WTC11 (cell line): ENCODE data around the gene ITGA2B. TPM values are rescaled to one million over a fixed set of nuclear protein-coding genes. Genes with fewer than 3 reads are reported as not detected.
A peak's percentile ranks its signal among the peaks of the same experiment; 100 is the strongest.

ENCODE experiments used
- ATAC-seq: fragments of 200-7000 bp; cut with Tn5 transposase; 2 replicates; pipeline ENCODE4 v1.10.0; 2021; ENCODE audit warnings: mild to moderate bottlenecking, moderate library complexity
- CTCF ChIA-PET: fragments of 300-600 bp; sonication (Branson Sonifier 250); formaldehyde crosslinking; loops from one replicate; lab custom pipeline; 2021; ENCODE audit warnings: antibody characterized with exemption; lab: Charles Lee
- POLR2A ChIA-PET: fragments of 350-600 bp; sonication (Branson Sonifier 250); formaldehyde crosslinking; loops from one replicate; lab custom pipeline; 2021; ENCODE audit warnings: antibody characterized with exemption; lab: Charles Lee
- DNase-seq: peaks from one replicate; pipeline ENCODE4 v3.0.0; 2021; ENCODE audit warnings: low spot score
- H3K27ac Mint-ChIP-seq: 2 replicates; pipeline ENCODE4 v1.8.0; 2021; ENCODE audit warnings: mixed read lengths
- H3K27me3 Mint-ChIP-seq: 2 replicates; pipeline ENCODE4 v1.8.0; 2021; ENCODE audit warnings: low read depth, mild to moderate bottlenecking, moderate library complexity, mixed read lengths
- H3K36me3 Mint-ChIP-seq: 2 replicates; pipeline ENCODE4 v1.8.0; 2021; ENCODE audit warnings: mixed read lengths
- H3K4me1 Mint-ChIP-seq: 2 replicates; pipeline ENCODE4 v1.8.0; 2022; ENCODE audit warnings: mixed read lengths
- H3K4me3 Mint-ChIP-seq: 2 replicates; pipeline ENCODE4 v1.8.0; 2021; ENCODE audit warnings: mild to moderate bottlenecking, moderate library complexity, mixed read lengths
- H3K9me3 Mint-ChIP-seq: 2 replicates; pipeline ENCODE4 v1.8.0; 2021; ENCODE audit warnings: mixed read lengths
- E2F5 ChIP-seq: sonication (generic); formaldehyde crosslinking; IDR thresholded peaks from 2 replicates; pipeline ENCODE4 v1.8.1; 2022; ENCODE audit warnings: mild to moderate bottlenecking, moderate library complexity, missing genetic modification reagents
- HMGA2 ChIP-seq: fragments of 250-450 bp; sonication (Bioruptor Pico); IDR thresholded peaks from 2 replicates; pipeline ENCODE4 v1.4.0; 2021; ENCODE audit warnings: mild to moderate bottlenecking, moderate library complexity
- HMGXB4 ChIP-seq: sonication (generic); formaldehyde crosslinking; IDR thresholded peaks from 2 replicates; pipeline ENCODE4 v1.8.1; 2023; ENCODE audit warnings: mild to moderate bottlenecking, moderate library complexity, missing genetic modification reagents
- IRF2 ChIP-seq: sonication (generic); formaldehyde crosslinking; IDR thresholded peaks from 2 replicates; pipeline ENCODE4 v1.8.0; 2022; ENCODE audit warnings: low read depth, missing genetic modification reagents, borderline replicate concordance
- JUN ChIP-seq: sonication (generic); formaldehyde crosslinking; IDR thresholded peaks from 2 replicates; pipeline ENCODE4 v1.8.0; 2023; ENCODE audit warnings: mild to moderate bottlenecking, missing genetic modification reagents
- RORB ChIP-seq: fragments of 250-450 bp; sonication (Bioruptor Pico); IDR thresholded peaks from 2 replicates; pipeline ENCODE4 v1.9.0; 2021; ENCODE audit warnings: mild to moderate bottlenecking
- STAT6 ChIP-seq: sonication (generic); formaldehyde crosslinking; conservative IDR thresholded peaks from 2 replicates; pipeline ENCODE4 v1.8.1; 2023; ENCODE audit warnings: mild to moderate bottlenecking, low read depth, missing genetic modification reagents, moderate library complexity
- TP53 ChIP-seq: sonication (generic); formaldehyde crosslinking; IDR thresholded peaks from 2 replicates; pipeline ENCODE4 v1.8.1; 2023; ENCODE audit warnings: mild to moderate bottlenecking, missing genetic modification reagents
- ZBTB21 ChIP-seq: sonication (generic); formaldehyde crosslinking; IDR thresholded peaks from 2 replicates; pipeline ENCODE4 v1.8.1; 2023; ENCODE audit warnings: mild to moderate bottlenecking, missing genetic modification reagents, borderline replicate concordance
- ZNF423 ChIP-seq: fragments of 250-450 bp; sonication (Bioruptor Pico); IDR thresholded peaks from 2 replicates; pipeline ENCODE4 v2.1.2; 2022; ENCODE audit warnings: mild to moderate bottlenecking, moderate library complexity
- total RNA-seq: library from RNA; stranded (reverse); gene quantifications from 3 replicates; pipeline ENCODE4 v1.2.3, GENCODE V29; 2021

Gene ITGA2B
- total RNA-seq, 1 experiment from 2014 or later, result 21.5 TPM

- Mint-ChIP-seq H3K27ac (no peak overlapping the region), H3K9me3 (no peaks in the 10 kb centered on the region), H3K27me3 (peaks cover 3% of the 10 kb centered on the region; the same call in 1 of the 2 replicates), H3K36me3 (no peaks in the 10 kb centered on the region), H3K4me3 (peak overlapping the region; percentile 68), H3K4me1 (peaks cover 9% of the 10 kb centered on the region)
- ATAC-seq (peak; percentile 8; the same call in 1 of the 2 replicates), DNase-seq (peak; percentile 54)
- CTCF ChIA-PET, result interaction anchor here (0.5 to 7.8 kb wide), 45 partner anchors 8 to 426 kb away, joined by 3 to 102 read pairs (median 6); partner anchors contain the start of genes ATXN7L3, FAM171A2, GRN and HDAC5
- TF ChIP-seq HMGXB4 (0 out of 2 replicates have a peak, but pooled peaks have one; percentile 34), JUN (CRISPR knock-in tag) (no peak)
- POLR2A ChIA-PET, result interaction anchor here (0.6 to 1.8 kb wide), 10 partner anchors 8 to 284 kb away, joined by 3 to 6 read pairs (median 4); partner anchors contain the start of genes FAM171A2, GRN and UBTF
Observed at GRCh38 chr17:44353672-44354331, 35.6 kb downstream of the ITGA2B start.

GRCh38 chr17:44352828-44353671 lies 36.4 kb downstream of the ITGA2B start:
- ATAC-seq, result no peak

More at GRCh38 chr17:44352828-44353671, 36.4 kb downstream of the ITGA2B start:
- POLR2A ChIA-PET, result interaction anchor here (0.5 to 1.3 kb wide), 3 partner anchors 26 to 637 kb away, joined by 3 read pairs; no protein-coding TSS in a partner anchor
- TF ChIP-seq TP53 (CRISPR knock-in tag) (no peak), ZBTB21 (no peak), HMGA2 (CRISPR knock-in tag) (no peak), IRF2 (no peak), RORB (CRISPR knock-in tag) (no peak), STAT6 (CRISPR knock-in tag) (no peak), E2F5 (no peak), ZNF423 (CRISPR knock-in tag) (0 out of 2 replicates have a peak, but pooled peaks have one; percentile 21)
- H3K4me1 Mint-ChIP-seq, result peaks cover 9% of the 10 kb centered on the region
- H3K9me3 Mint-ChIP-seq, result no peaks in the 10 kb centered on the region
- DNase-seq, result no peak
- H3K27me3 Mint-ChIP-seq, result peaks cover 3% of the 10 kb centered on the region; the same call in 1 of the 2 replicates
- CTCF ChIA-PET, result interaction anchor here (0.5 to 7.8 kb wide), 24 partner anchors 8 to 425 kb away, joined by 3 to 102 read pairs (median 13); partner anchors contain the start of genes FAM171A2, GRN, SLC25A39 and TMUB2
- H3K4me3 Mint-ChIP-seq, result peak overlapping the region; percentile 65
- H3K27ac Mint-ChIP-seq, result no peak overlapping the region
- no peaks in the 10 kb centered on the region for H3K36me3 Mint-ChIP-seq
